DOHH2 (cell line): Measurements from ENCODE around the gene PIK3R3.

Experiments used
- H3F3A ChIP-seq: fragments of 200-600 bp; sonication (generic), shearing (Covaris generic); 2 replicates; pipeline ENCODE4 v1.6.0; 2016; ENCODE audit warnings: antibody characterized with exemption, mild to moderate bottlenecking; ENCODE audit not compliant: control insufficient read depth, insufficient read depth
- H3K27ac ChIP-seq: fragments of 200-600 bp; sonication (generic); 2 replicates; pipeline ENCODE4 v1.5.1; 2014; ENCODE audit warnings: low read depth, mild to moderate bottlenecking, low read length, moderate library complexity
- H3K27me3 ChIP-seq: fragments of 200-600 bp; sonication (generic); 2 replicates; pipeline ENCODE4 v1.6.1; 2014; ENCODE audit warnings: mild to moderate bottlenecking, low read length, mixed read lengths; ENCODE audit not compliant: control insufficient read depth
- H3K36me3 ChIP-seq: fragments of 200-600 bp; sonication (generic); 2 replicates; pipeline ENCODE4 v1.6.1; 2014; ENCODE audit warnings: mild to moderate bottlenecking, low read length, moderate library complexity, mixed read lengths; ENCODE audit not compliant: control insufficient read depth
- H3K4me1 ChIP-seq: fragments of 200-600 bp; sonication (generic); 2 replicates; pipeline ENCODE4 v1.6.1; 2014; ENCODE audit warnings: mild to moderate bottlenecking, low read length, mixed read lengths; ENCODE audit not compliant: control insufficient read depth
- H3K4me2 ChIP-seq: fragments of 200-600 bp; sonication (generic); 2 replicates; pipeline ENCODE4 v1.6.0; 2014; ENCODE audit warnings: mild to moderate bottlenecking, low read length, moderate library complexity
- H3K4me3 ChIP-seq: fragments of 200-600 bp; sonication (generic); 2 replicates; pipeline ENCODE4 v1.5.1; 2014; ENCODE audit warnings: mild to moderate bottlenecking, low read length, mixed read lengths
- H3K79me2 ChIP-seq: fragments of 200-600 bp; sonication (generic); 2 replicates; pipeline ENCODE4 v1.6.1; 2014; ENCODE audit warnings: mild to moderate bottlenecking, low read length, mixed read lengths; ENCODE audit not compliant: control insufficient read depth
- H3K9me2 ChIP-seq: fragments of 200-600 bp; sonication (generic); replicated peaks from 2 replicates; pipeline ENCODE4 v1.6.1; 2014; ENCODE audit warnings: mild to moderate bottlenecking, low read length, mixed read lengths; ENCODE audit not compliant: control insufficient read depth
- H3K9me3 ChIP-seq: fragments of 200-600 bp; sonication (generic); 2 replicates; pipeline ENCODE4 v1.6.1; 2014; ENCODE audit warnings: antibody characterized with exemption, low read length, mixed read lengths; ENCODE audit not compliant: control insufficient read depth, insufficient read depth
- H4K20me1 ChIP-seq: fragments of 200-600 bp; sonication (generic); 2 replicates; pipeline ENCODE4 v1.6.0; 2014; ENCODE audit warnings: low read depth, mild to moderate bottlenecking, antibody characterized with exemption, low read length, moderate library complexity; ENCODE audit not compliant: control insufficient read depth, insufficient read depth
- EZH2phosphoT487 ChIP-seq: fragments of 200-600 bp; sonication (generic); IDR thresholded peaks from 2 replicates; pipeline ENCODE4 v1.6.1; 2017; ENCODE audit warnings: borderline replicate concordance, mild to moderate bottlenecking, antibody characterized with exemption, low read length, moderate library complexity, mixed read lengths
- TF ChIP-seq, protein P1 (sequence below): fragments of 200-600 bp; sonication (generic); IDR thresholded peaks from one replicate; pipeline ENCODE4 v1.5.1; 2014; ENCODE audit warnings: antibody characterized with exemption, mild to moderate bottlenecking, low read depth, low read length; ENCODE audit not compliant: poor library complexity, severe bottlenecking

Gene PIK3R3

DNA sequence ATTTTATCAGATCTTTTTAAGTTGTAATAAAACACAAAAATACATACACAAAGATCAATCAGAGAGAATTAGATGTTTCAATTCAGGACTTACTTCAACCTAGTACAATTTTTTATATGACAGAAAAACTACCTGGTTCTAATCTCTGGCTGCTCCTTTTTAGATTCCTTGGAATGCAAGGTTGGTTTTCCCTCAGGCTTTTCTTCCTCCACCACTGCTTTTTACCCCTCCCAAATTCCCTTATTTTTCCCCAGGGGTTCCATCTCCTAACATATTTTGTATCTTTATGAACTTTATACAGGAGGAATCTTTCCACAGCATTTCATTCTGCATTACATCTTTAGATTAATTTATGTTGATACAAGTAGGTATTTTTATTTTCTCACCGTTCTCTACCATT lies 33.2 kb downstream of the PIK3R3 start:
- H3K4me2 ChIP-seq = no peak overlapping the region
- no peaks in the 10 kb centered on the region for H4K20me1 ChIP-seq
- no peaks in the 10 kb centered on the region; the same call in 1 of the 2 replicates for H3K9me2 ChIP-seq
- H3K4me3 ChIP-seq = no peak overlapping the region
- H3K36me3 ChIP-seq = no peaks in the 10 kb centered on the region
- no peaks in the 10 kb centered on the region for H3K27me3 ChIP-seq
- H3K9me3 ChIP-seq = peaks cover 10% of the 10 kb centered on the region
- H3K4me1 ChIP-seq = peaks cover 11% of the 10 kb centered on the region
- no peak overlapping the region for H3K27ac ChIP-seq
- no peaks in the 10 kb centered on the region for H3K79me2 ChIP-seq
- TF ChIP-seq, protein P1, sequence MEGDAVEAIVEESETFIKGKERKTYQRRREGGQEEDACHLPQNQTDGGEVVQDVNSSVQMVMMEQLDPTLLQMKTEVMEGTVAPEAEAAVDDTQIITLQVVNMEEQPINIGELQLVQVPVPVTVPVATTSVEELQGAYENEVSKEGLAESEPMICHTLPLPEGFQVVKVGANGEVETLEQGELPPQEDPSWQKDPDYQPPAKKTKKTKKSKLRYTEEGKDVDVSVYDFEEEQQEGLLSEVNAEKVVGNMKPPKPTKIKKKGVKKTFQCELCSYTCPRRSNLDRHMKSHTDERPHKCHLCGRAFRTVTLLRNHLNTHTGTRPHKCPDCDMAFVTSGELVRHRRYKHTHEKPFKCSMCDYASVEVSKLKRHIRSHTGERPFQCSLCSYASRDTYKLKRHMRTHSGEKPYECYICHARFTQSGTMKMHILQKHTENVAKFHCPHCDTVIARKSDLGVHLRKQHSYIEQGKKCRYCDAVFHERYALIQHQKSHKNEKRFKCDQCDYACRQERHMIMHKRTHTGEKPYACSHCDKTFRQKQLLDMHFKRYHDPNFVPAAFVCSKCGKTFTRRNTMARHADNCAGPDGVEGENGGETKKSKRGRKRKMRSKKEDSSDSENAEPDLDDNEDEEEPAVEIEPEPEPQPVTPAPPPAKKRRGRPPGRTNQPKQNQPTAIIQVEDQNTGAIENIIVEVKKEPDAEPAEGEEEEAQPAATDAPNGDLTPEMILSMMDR = no peak
- no peak for TF ChIP-seq EZH2phosphoT487
- no peaks in the 10 kb centered on the region for H3F3A ChIP-seq

DNA sequence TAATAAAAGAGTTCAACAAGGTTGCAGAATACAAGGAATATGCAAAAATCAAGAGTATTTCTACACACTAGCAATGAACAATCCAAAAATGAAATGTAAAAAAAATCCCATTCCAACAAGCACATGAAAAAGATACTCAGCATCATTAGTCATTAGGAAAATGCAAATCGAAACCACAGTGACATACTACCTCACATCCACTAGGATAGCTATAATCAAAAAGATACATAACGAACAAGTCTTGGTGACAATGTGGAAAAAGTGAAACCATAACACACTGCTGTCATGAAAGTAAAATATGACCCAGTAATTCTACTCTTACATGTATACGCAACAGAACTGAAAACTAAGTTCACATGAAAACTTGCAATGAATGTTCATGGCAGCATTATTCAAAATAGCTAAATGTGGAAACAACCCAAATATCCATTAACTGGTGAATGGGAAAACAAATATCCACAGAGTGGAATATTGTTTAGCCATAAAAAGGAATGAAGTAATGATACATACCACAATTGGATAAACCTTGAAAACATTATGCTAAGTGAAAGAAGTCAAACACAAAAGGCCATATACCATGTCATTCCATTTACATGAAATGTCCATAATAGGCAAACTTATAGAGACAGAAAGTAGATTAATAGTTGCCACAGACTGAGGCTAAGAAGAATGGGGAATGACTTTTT lies 34.3 kb downstream of the PIK3R3 start:
- Histone ChIP-seq H3F3A (no peaks in the 10 kb centered on the region), H3K9me3 (peaks cover 10% of the 10 kb centered on the region), H3K9me2 (no peaks in the 10 kb centered on the region; the same call in 1 of the 2 replicates), H3K4me1 (peaks cover 11% of the 10 kb centered on the region), H3K27ac (no peak overlapping the region), H3K79me2 (no peaks in the 10 kb centered on the region), H3K27me3 (no peaks in the 10 kb centered on the region), H4K20me1 (no peaks in the 10 kb centered on the region), H3K4me2 (no peak overlapping the region), H3K36me3 (no peaks in the 10 kb centered on the region), H3K4me3 (no peak overlapping the region)
- TF ChIP-seq EZH2phosphoT487 = no peak
- TF ChIP-seq, protein P1 = no peak

DNA sequence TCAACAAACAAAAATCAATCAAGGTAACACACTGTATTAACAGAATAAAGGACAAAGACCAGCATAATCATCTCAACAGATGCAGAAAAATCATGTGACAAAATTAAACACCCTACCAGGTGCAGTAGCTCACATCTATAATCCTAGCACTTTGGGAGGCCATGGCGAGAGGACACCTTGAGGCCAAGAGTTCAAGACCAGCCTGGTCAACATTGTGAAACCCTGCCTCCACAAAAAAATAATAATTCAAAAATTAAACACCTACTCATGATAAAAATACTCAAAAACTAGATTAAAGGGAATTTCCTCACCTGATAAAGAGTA lies 35.3 kb downstream of the PIK3R3 start:
- no peak for TF ChIP-seq EZH2phosphoT487
- TF ChIP-seq, protein P1 = no peak
- H3K79me2 ChIP-seq = no peaks in the 10 kb centered on the region
- H4K20me1 ChIP-seq = no peaks in the 10 kb centered on the region

More for the DNA sequence above, 35.3 kb downstream of the PIK3R3 start:
- Histone ChIP-seq H3K27ac (no peak overlapping the region), H3K4me2 (no peak overlapping the region), H3K9me2 (no peaks in the 10 kb centered on the region; the same call in 1 of the 2 replicates), H3K9me3 (peaks cover 10% of the 10 kb centered on the region), H3K27me3 (no peaks in the 10 kb centered on the region), H3K36me3 (no peaks in the 10 kb centered on the region), H3K4me1 (peaks cover 11% of the 10 kb centered on the region), H3K4me3 (no peak overlapping the region), H3F3A (no peaks in the 10 kb centered on the region)
